KOPT-K1 (cell line): ENCODE measurements around the gene DIP2C.

Experiments
- H3K27ac ChIP-seq: fragments of 200-600 bp; sonication (generic); 2 replicates; pipeline ENCODE4 v1.5.1; 2016; ENCODE audit warnings: antibody characterized with exemption, mild to moderate bottlenecking, low read depth, low read length; ENCODE audit not compliant: poor library complexity, severe bottlenecking
- H3K36me3 ChIP-seq: fragments of 200-600 bp; sonication (generic); 2 replicates; pipeline ENCODE4 v1.5.1; 2017; ENCODE audit warnings: antibody characterized with exemption, mild to moderate bottlenecking, low read length, moderate library complexity; ENCODE audit not compliant: insufficient read depth
- H3K9me3 ChIP-seq: fragments of 200-600 bp; sonication (generic); 2 replicates; pipeline ENCODE4 v1.5.1; 2017; ENCODE audit warnings: antibody characterized with exemption, low read length, mild to moderate bottlenecking; ENCODE audit not compliant: insufficient read depth, poor library complexity, severe bottlenecking

DIP2C gene

DNA sequence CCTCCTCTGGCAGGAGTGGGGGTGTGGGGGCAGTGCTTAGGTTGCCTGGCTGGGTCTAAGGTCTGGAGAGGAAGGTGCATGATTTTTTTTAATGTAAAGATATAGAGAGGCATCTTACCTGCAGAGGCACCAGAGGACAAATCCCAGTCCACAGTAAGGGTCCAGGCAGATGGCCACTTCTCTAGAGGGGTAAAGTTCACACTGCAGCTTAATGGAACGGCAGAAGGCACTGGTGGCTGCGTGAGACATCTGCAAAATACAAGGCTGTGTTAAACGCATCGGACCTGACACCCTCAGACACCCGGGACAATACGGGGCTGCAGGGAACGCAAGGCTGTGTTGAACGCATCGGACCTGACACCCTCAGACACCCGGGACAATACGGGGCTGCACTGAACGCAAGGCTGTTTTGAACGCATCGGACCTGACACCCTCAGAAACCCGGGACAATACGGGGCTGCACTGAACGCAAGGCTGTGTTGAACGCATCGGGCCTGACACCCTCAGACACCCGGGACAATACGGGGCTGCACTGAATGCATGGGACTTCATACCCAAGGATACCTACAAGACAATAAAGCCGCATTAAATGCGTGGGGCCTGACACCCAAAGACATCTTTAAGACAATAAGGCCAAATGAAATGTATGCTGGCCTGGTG, 348.3 kb downstream of the DIP2C start:
- Histone ChIP-seq H3K36me3 (no peaks in the 10 kb centered on the region), H3K27ac (no peak overlapping the region), H3K9me3 (no peaks in the 10 kb centered on the region)

DNA sequence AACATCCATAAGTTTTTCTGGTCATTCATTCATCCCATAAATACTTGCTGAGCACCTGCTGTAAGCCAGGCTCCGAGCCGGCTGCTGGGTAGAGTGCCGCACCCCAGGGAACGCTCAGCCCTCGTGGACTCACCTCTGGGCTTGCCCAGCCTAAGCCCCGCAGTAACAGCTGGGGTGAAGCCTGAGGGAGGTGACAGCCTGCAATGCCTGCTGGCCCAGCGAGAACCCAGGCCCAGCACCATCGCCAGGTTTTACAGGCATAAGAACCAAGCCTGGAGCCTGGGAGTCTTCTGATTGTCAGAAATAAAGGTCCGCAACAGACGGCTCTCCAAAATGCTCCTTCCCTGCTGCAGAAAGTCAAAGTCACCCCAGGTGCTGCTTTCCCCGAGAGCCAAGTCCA, 348.8 kb downstream of the DIP2C start:
- Histone ChIP-seq H3K36me3 (no peaks in the 10 kb centered on the region), H3K27ac (no peak overlapping the region), H3K9me3 (no peaks in the 10 kb centered on the region)

DNA sequence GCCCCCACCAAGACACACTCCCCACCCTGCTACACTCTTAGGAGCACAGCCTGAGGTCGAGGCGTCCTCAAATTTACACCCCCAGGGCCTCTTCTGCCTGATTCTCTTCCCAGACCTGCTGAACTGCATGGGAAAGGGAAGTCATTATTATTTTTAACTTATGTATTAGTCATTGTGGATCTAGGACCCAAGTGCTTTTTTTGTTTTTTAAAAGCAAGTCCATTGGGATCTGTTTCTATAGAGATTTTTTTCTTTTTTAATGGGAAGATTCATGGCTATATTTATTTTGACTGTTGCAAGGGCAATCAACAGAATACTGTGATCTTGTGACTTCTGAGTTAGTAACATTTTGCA, 350.5 kb downstream of the DIP2C start:
- H3K36me3 ChIP-seq, result no peaks in the 10 kb centered on the region
- no peaks in the 10 kb centered on the region for H3K9me3 ChIP-seq
- H3K27ac ChIP-seq, result no peak overlapping the region

GRCh38 chr10:338171-339037, 351.1 kb downstream of the DIP2C start:
- H3K9me3 ChIP-seq, result no peaks in the 10 kb centered on the region
- no peaks in the 10 kb centered on the region for H3K36me3 ChIP-seq
- no peak overlapping the region for H3K27ac ChIP-seq

GRCh38 chr10:336247-336646, 353.2 kb downstream of the DIP2C start:
- no peaks in the 10 kb centered on the region for H3K9me3 ChIP-seq
- H3K36me3 ChIP-seq, result no peaks in the 10 kb centered on the region
- no peak overlapping the region for H3K27ac ChIP-seq

DNA sequence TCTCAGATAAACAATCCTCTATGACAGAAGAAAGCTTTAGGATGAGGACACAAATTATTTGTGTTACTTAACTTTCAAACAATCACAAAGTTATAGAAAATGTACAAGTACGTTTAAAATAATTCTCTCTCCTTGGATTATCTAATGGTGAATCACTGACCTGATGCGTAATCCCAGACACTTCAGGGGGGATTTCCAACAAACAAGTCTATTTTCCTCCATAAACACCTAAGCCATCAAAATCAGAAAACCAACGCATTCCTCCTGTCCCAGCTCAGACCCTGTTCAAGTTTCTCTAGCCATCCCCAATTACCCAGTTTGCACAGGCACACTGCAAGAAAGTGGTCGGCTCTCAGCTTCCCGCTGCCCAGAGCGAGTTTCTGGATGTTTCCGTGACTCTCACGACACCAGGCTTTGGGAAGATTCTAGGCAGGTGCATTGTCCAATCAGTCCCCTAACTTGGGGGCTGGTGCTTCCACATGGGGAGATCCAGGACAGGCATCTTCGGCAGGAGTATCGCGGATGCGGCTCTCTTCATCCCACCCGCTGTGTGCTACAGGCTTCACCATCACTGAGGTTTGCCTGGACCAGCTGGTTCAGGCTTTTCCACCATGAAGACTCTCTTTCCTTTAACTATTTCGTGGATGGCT, 354.2 kb downstream of the DIP2C start:
- Histone ChIP-seq H3K27ac (no peak overlapping the region), H3K9me3 (no peaks in the 10 kb centered on the region), H3K36me3 (no peaks in the 10 kb centered on the region)

DNA sequence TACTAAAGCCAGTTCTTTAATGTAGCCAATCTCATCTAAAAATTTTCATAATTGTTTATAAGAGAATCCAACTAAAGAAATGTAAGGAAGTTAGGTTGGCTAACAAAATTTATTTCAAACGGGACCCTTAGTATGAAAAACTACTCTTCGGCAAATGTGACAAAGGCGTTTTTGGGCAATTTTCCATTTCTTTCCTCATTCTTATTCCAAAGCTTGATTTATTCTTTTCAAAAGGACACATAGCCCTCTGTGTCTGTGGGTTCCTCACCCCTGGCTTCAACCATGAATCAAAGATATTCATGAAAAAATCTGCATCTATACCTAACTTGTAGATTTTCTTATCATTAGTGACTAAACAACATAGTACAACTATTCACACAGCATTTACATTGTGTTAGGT, 358.3 kb downstream of the DIP2C start:
- Histone ChIP-seq H3K27ac (no peak overlapping the region), H3K9me3 (no peaks in the 10 kb centered on the region), H3K36me3 (no peaks in the 10 kb centered on the region)

GRCh38 chr10:329361-330099, 359.9 kb downstream of the DIP2C start:
- H3K36me3 ChIP-seq, result no peaks in the 10 kb centered on the region
- H3K9me3 ChIP-seq, result no peaks in the 10 kb centered on the region
- no peak overlapping the region for H3K27ac ChIP-seq

DNA sequence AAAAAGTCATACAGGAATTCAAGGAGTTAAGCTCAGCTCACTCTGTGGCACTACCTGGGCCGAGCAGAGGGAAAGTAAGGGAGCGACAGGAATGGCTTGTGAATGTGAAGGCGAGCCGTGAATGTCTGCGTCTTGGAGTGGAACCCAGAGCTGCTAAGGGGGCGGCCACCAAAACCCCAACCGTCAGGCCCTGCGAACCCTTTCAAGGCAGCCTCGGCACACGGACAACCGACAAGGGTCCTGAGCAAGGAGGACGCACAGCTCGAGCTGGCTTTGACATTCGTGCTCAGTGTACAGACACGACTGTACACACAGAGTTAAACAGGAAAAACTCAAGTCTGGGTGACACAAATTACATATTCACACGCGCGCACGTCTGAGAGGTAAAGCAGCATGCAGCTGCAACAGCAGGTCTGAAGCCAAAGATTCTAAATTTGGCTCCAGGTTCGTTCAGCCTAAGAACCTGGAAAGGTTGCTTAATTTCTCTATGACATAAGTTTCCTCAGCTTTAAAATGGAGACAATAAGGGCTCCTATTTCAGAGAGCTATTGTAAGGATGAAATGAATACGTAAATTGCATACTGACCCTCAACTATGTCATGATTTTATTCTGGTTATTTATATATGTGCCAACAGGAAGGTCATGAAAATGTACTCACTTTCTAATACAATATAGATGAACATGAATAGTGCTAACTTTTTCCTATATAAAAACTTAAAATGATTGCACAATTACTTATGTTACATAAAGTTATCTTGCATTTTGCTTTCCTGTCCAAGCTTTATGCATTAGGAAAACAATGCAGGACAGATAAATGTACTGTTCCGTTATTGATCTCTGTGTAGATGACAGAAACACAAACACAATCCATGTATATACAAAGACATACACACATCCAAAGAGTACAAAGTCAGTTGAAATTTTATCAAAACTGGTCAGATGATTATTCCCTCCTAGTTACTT, 361.3 kb downstream of the DIP2C start:
- H3K27ac ChIP-seq, result no peak overlapping the region

DNA sequence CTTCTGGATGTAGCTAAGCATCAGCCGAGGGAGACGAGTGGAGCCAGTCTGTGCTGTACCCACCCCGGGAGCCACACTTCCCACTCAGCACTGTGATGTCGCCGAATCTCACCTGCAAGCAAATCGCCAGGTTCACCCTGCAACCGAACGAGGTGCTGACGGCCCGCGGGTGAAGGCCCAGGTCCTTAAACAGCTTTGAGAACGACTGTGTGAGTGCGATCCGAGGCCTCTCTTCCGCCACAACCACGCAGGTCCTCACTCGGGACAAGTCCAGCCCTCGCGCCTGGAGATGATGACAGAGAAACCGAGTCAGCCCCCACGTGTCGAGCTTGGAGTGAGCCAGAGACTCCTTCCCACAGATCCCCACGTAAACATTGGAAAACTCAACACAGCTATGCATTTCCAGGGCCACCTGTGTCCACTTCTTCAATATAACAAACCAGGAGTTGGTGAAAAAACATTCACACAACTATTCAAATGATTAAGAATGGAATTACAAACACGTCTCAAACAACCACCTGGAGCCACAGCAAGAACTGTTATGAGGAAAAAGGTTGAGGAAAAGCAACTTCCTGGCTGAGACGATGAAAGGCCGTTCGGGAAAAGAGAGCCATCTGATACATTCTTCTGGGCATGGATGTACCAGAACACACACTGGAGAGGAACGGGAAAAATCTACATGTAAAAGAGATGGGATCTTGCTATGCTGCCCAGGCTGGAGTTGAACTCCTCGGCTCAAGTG, 362.4 kb downstream of the DIP2C start:
- no peaks in the 10 kb centered on the region for H3K36me3 ChIP-seq
- no peak overlapping the region for H3K27ac ChIP-seq
- H3K9me3 ChIP-seq, result no peaks in the 10 kb centered on the region

More for the DNA sequence above, 361.3 kb downstream of the DIP2C start:
- no peaks in the 10 kb centered on the region for H3K9me3 ChIP-seq
- H3K36me3 ChIP-seq, result no peaks in the 10 kb centered on the region

DNA sequence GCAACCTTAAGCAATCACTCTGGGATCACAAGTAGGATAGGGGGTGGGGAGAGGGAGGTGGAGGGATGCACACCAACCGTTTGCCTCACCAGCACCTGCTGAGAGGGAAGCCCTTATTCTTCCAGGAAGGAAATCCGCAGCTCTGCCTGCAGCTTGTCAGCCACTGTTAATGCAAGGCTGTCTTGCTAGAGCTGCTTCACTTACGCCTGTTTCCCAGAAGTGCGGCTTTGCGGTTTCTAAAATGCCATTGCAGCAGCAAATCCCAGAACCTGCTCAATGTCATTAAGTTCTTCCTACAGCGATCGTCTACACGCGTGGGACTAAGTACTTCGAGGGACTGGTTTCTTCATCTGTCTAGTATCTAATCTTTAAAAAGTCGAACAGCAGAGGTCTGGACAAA, 363.1 kb downstream of the DIP2C start:
- H3K27ac ChIP-seq, result no peak overlapping the region
- H3K36me3 ChIP-seq, result no peaks in the 10 kb centered on the region
- no peaks in the 10 kb centered on the region for H3K9me3 ChIP-seq

DNA sequence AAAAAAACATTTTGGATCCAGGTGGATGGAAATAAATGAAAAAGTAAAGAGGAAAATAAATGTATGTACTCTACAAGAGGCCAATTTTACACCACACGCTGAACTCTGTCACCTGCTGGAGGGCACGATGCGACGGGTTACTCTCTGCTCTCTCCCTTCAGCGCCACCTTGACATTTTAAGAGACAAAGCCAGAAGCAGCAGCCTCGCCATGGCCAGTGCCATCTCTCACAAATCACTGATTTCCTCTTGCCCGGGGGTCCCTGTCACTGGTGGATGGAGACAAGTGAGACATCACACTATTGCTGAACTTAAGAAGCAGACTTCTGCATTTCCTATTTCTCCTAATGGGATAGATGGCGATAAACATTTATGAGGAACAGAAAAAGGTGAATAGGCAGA, 364.2 kb downstream of the DIP2C start:
- Histone ChIP-seq H3K36me3 (no peaks in the 10 kb centered on the region), H3K27ac (no peak overlapping the region), H3K9me3 (no peaks in the 10 kb centered on the region)

DNA sequence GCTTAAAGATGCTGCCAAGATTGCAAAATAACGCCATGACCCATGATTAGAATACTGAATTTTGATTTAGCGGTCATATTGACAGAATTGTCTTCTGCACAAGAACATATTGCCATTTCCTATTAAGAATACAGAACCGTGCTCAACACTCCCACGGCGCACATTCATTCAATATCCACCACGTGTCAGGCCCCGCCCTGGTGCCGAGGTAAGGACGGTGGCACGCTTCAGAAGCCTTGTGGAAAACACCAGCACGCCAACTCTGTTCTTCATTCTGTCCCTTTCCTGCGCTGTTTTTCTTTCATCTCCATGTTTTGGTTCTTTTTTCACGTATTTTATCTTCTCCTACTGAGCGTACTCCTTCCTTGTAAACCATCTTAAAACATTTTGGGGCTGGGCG, 364.9 kb downstream of the DIP2C start:
- Histone ChIP-seq H3K36me3 (no peaks in the 10 kb centered on the region), H3K9me3 (no peaks in the 10 kb centered on the region), H3K27ac (no peak overlapping the region)
